ENCODE measurements around the gene NKAP. TPM values are rescaled to one million over a fixed set of nuclear protein-coding genes. Genes with fewer than 3 reads are reported as not detected.
"Not testable (repeated sequence)": the region's sequence is repeated elsewhere in the genome, so short reads cannot be mapped to it uniquely, and the experiment has no call there.

The NKAP gene
- total and polyA plus RNA-seq, 7 experiments from 2014 or later = 4.2 to 19.3 (median 13.4) TPM

- Mint-ChIP-seq H3K9me3 (no peaks in the 10 kb centered on the region), H3K4me1 (no peaks in the 10 kb centered on the region), H3K27me3 (no peaks in the 10 kb centered on the region), H3K36me3 (peaks cover 0 to 3% (median 0%) of the 10 kb centered on the region in 5 donors), H3K27ac (no peak overlapping the region), H3K4me3 (no peak overlapping the region)
- DNase-seq = no peak
- Histone ChIP-seq H3K27ac (ENCODE audit: low read depth, low read length) (no peak overlapping the region), H3K27me3 (ENCODE audit: control insufficient read depth in 2 of 2, insufficient read depth in 2 of 2, low read length in 2 of 2) (no peaks in the 10 kb centered on the region), H3K36me3 (ENCODE audit: control insufficient read depth in 2 of 3, insufficient read depth in 3 of 3, low read length in 3 of 3) (no peaks in the 10 kb centered on the region), H3K9me3 (ENCODE audit: control insufficient read depth in 2 of 3, low read length in 3 of 3) (no peaks in the 10 kb centered on the region), H3K4me3 (ENCODE audit: low read length) (no peak overlapping the region), H3K4me1 (ENCODE audit: control insufficient read depth in 2 of 2, insufficient read depth in 2 of 2, low read length in 2 of 2) (no peaks in the 10 kb centered on the region)
- CTCF ChIA-PET = no interaction called here
- ATAC-seq = no peak
- POLR2A ChIA-PET = interaction anchor here (0.6 kb wide), 1 partner anchor 370 kb away, joined by 3 read pairs; no protein-coding TSS in a partner anchor
- intact Hi-C loops (cut with micrococcal nuclease) = no loop called here
These were observed 27.2 kb downstream of the NKAP start for GRCh38 chrX:119916310-119916709.

- no peaks in the 10 kb centered on the region for H3K9me3 ChIP-seq (ENCODE audit: control insufficient read depth in 2 of 3, low read length in 3 of 3)
- H3K4me1 ChIP-seq (ENCODE audit: control insufficient read depth in 2 of 2, insufficient read depth in 2 of 2, low read length in 2 of 2) = no peaks in the 10 kb centered on the region
- DNase-seq (no peak), ATAC-seq (no peak)
- ChIA-PET CTCF (no interaction called here), POLR2A (no interaction called here)
- intact Hi-C loops (cut with micrococcal nuclease) = no loop called here
- H3K36me3 ChIP-seq (ENCODE audit: control insufficient read depth in 2 of 3, insufficient read depth in 3 of 3, low read length in 3 of 3) = no peaks in the 10 kb centered on the region
- Mint-ChIP-seq H3K27ac (no peak overlapping the region), H3K9me3 (no peaks in the 10 kb centered on the region), H3K36me3 (no peaks in the 10 kb centered on the region), H3K4me1 (peaks cover 0 to 4% (median 0%) of the 10 kb centered on the region in 7 donors), H3K27me3 (no peaks in the 10 kb centered on the region), H3K4me3 (no peak overlapping the region)
- no peaks in the 10 kb centered on the region for H3K27me3 ChIP-seq (ENCODE audit: control insufficient read depth in 2 of 2, insufficient read depth in 2 of 2, low read length in 2 of 2)
- no peak overlapping the region for H3K4me3 ChIP-seq (ENCODE audit: low read length)
- no peak overlapping the region for H3K27ac ChIP-seq (ENCODE audit: low read depth, low read length)
These were observed 42.6 kb downstream of the NKAP start for GRCh38 chrX:119900976-119901375.

GRCh38 chrX:119899125-119899524 is 44.4 kb downstream of the NKAP start:
- Mint-ChIP-seq H3K27ac (no peak overlapping the region), H3K27me3 (no peaks in the 10 kb centered on the region), H3K4me1 (peaks cover 0 to 4% (median 0%) of the 10 kb centered on the region in 7 donors), H3K4me3 (no peak overlapping the region), H3K36me3 (no peaks in the 10 kb centered on the region), H3K9me3 (no peaks in the 10 kb centered on the region)
- Histone ChIP-seq H3K36me3 (ENCODE audit: control insufficient read depth in 2 of 3, insufficient read depth in 3 of 3, low read length in 3 of 3) (no peaks in the 10 kb centered on the region), H3K4me1 (ENCODE audit: control insufficient read depth in 2 of 2, insufficient read depth in 2 of 2, low read length in 2 of 2) (no peaks in the 10 kb centered on the region), H3K27me3 (ENCODE audit: control insufficient read depth in 2 of 2, insufficient read depth in 2 of 2, low read length in 2 of 2) (no peaks in the 10 kb centered on the region), H3K9me3 (ENCODE audit: control insufficient read depth in 2 of 3, low read length in 3 of 3) (no peaks in the 10 kb centered on the region), H3K27ac (ENCODE audit: low read depth, low read length) (no peak overlapping the region), H3K4me3 (ENCODE audit: low read length) (no peak overlapping the region)
- ATAC-seq (no peak), DNase-seq (no peak)
- CTCF ChIA-PET = no interaction called here
- POLR2A ChIA-PET = no interaction called here
- intact Hi-C loops (cut with micrococcal nuclease) = no loop called here

GRCh38 chrX:119895843-119896326 is 47.7 kb downstream of the NKAP start, which contains the start of gene AKAP14:
Gene AKAP14 (plus strand): TSS chrX:119895893. CDS start chrX:119903224, 7,331 bp downstream.
- ATAC-seq = no peak
- intact Hi-C loops (cut with micrococcal nuclease) = no loop called here
- no peaks in the 10 kb centered on the region for H3K9me3 ChIP-seq (ENCODE audit: control insufficient read depth in 2 of 3, low read length in 3 of 3)
- no peaks in the 10 kb centered on the region for H3K27me3 ChIP-seq (ENCODE audit: control insufficient read depth in 2 of 2, insufficient read depth in 2 of 2, low read length in 2 of 2)
- no peak for DNase-seq
- Mint-ChIP-seq H3K4me1 (peaks cover 0 to 3% (median 0%) of the 10 kb centered on the region in 7 donors), H3K9me3 (no peaks in the 10 kb centered on the region), H3K36me3 (no peaks in the 10 kb centered on the region), H3K4me3 (no peak within 1 kb of the TSS), H3K27ac (no peak within 1 kb of the TSS), H3K27me3 (no peaks in the 10 kb centered on the region)
- H3K36me3 ChIP-seq (ENCODE audit: control insufficient read depth in 2 of 3, insufficient read depth in 3 of 3, low read length in 3 of 3) = no peaks in the 10 kb centered on the region
- no peak within 1 kb of the TSS for H3K27ac ChIP-seq (ENCODE audit: low read depth, low read length)
- ChIA-PET CTCF (no interaction called here), POLR2A (no interaction called here)
- no peak within 1 kb of the TSS for H3K4me3 ChIP-seq (ENCODE audit: low read length)
- no peaks in the 10 kb centered on the region for H3K4me1 ChIP-seq (ENCODE audit: control insufficient read depth in 2 of 2, insufficient read depth in 2 of 2, low read length in 2 of 2)

GRCh38 chrX:119891961-119892692 is 51.4 kb downstream of the NKAP start:
- H3K36me3 ChIP-seq (ENCODE audit: control insufficient read depth in 2 of 3, insufficient read depth in 3 of 3, low read length in 3 of 3); H3K9me3 Mint-ChIP-seq; DNase-seq; H3K4me1 Mint-ChIP-seq; H3K9me3 ChIP-seq (ENCODE audit: control insufficient read depth in 2 of 3, low read length in 3 of 3); H3K36me3 Mint-ChIP-seq; H3K27ac Mint-ChIP-seq; H3K4me3 Mint-ChIP-seq; intact Hi-C loops (cut with micrococcal nuclease); H3K27ac ChIP-seq (ENCODE audit: low read depth, low read length); H3K27me3 Mint-ChIP-seq; POLR2A ChIA-PET; H3K4me1 ChIP-seq (ENCODE audit: control insufficient read depth in 2 of 2, insufficient read depth in 2 of 2, low read length in 2 of 2); H3K27me3 ChIP-seq (ENCODE audit: control insufficient read depth in 2 of 2, insufficient read depth in 2 of 2, low read length in 2 of 2); ATAC-seq; H3K4me3 ChIP-seq (ENCODE audit: low read length): not testable (repeated sequence)
- CTCF ChIA-PET = interaction anchor here (0.6 to 0.7 kb wide), 2 partner anchors 8 to 376 kb away, joined by 7 read pairs; no protein-coding TSS in a partner anchor

GRCh38 chrX:119890626-119891025 is 52.9 kb downstream of the NKAP start:
- H3K36me3 ChIP-seq (ENCODE audit: control insufficient read depth in 2 of 3, insufficient read depth in 3 of 3, low read length in 3 of 3); H3K4me3 ChIP-seq (ENCODE audit: low read length); H3K27me3 Mint-ChIP-seq; H3K9me3 Mint-ChIP-seq; POLR2A ChIA-PET; H3K4me1 ChIP-seq (ENCODE audit: control insufficient read depth in 2 of 2, insufficient read depth in 2 of 2, low read length in 2 of 2); H3K9me3 ChIP-seq (ENCODE audit: control insufficient read depth in 2 of 3, low read length in 3 of 3); intact Hi-C loops (cut with micrococcal nuclease); H3K27ac Mint-ChIP-seq; CTCF ChIA-PET; H3K27ac ChIP-seq (ENCODE audit: low read depth, low read length); H3K27me3 ChIP-seq (ENCODE audit: control insufficient read depth in 2 of 2, insufficient read depth in 2 of 2, low read length in 2 of 2); ATAC-seq; H3K36me3 Mint-ChIP-seq; H3K4me3 Mint-ChIP-seq; DNase-seq: not testable (repeated sequence)
- peaks cover 0 to 11% (median 7%) of the 10 kb centered on the region in 7 donors for H3K4me1 Mint-ChIP-seq
